HL-60/S4 treated with phorbol 12-myristate 13-acetate at 8.2 ng/mL for 4 days and 3 days (cell line): Measurements from ENCODE around the gene CMTM6.
"Not testable (repeated sequence)": the region's sequence is repeated elsewhere in the genome, so short reads cannot be mapped to it uniquely, and the experiment has no call there.

ENCODE experiments used
- in situ Hi-C: fragments of 300-500 bp; cut with MboI; formaldehyde crosslinking; loops from 2 replicates; pipeline ENCODE4 v1.15.0; 2022; ENCODE audit warnings: low sequenced_read_pairs

The CMTM6 gene

GRCh38 chr3:32500880-32501782, 1.5 kb downstream of the CMTM6 start:
- in situ Hi-C loops: loop anchor here (25.0 kb wide), 1 partner anchor 161 kb away; no protein-coding TSS in a partner anchor

- in situ Hi-C loops: loop anchor here (25.0 kb wide), 1 partner anchor 162 kb away; no protein-coding TSS in a partner anchor
These were observed 2.4 kb downstream of the CMTM6 start for GRCh38 chr3:32500231-32500630.

GRCh38 chr3:32499585-32499984, 3.1 kb downstream of the CMTM6 start:
- in situ Hi-C loops: no loop called here

GRCh38 chr3:32498992-32499391, 3.7 kb downstream of the CMTM6 start:
- in situ Hi-C loops: no loop called here

- in situ Hi-C loops: no loop called here
These were observed 4.4 kb downstream of the CMTM6 start for GRCh38 chr3:32498252-32498651.

- in situ Hi-C loops: no loop called here
These were observed 7.0 kb downstream of the CMTM6 start for GRCh38 chr3:32495609-32496008.

GRCh38 chr3:32495085-32495484, 7.6 kb downstream of the CMTM6 start:
- in situ Hi-C loops: no loop called here

GRCh38 chr3:32493437-32494414, 8.9 kb downstream of the CMTM6 start:
- in situ Hi-C loops: no loop called here

GRCh38 chr3:32492684-32493436, 9.8 kb downstream of the CMTM6 start:
- in situ Hi-C loops: no loop called here

- in situ Hi-C loops: no loop called here
These were observed 14.1 kb downstream of the CMTM6 start for GRCh38 chr3:32488474-32489008.

GRCh38 chr3:32487781-32488473, 14.7 kb downstream of the CMTM6 start:
- in situ Hi-C loops: no loop called here

- in situ Hi-C loops: no loop called here
These were observed 18.2 kb downstream of the CMTM6 start for GRCh38 chr3:32484436-32484835.

- in situ Hi-C loops: no loop called here
These were observed 18.9 kb downstream of the CMTM6 start for GRCh38 chr3:32483772-32484171.

GRCh38 chr3:32482693-32483092, 20.0 kb downstream of the CMTM6 start:
- in situ Hi-C loops: no loop called here

- in situ Hi-C loops: no loop called here
These were observed 20.6 kb downstream of the CMTM6 start for GRCh38 chr3:32481791-32482631.

- in situ Hi-C loops: no loop called here
These were observed 22.0 kb downstream of the CMTM6 start for GRCh38 chr3:32480604-32481003.

GRCh38 chr3:32474201-32474600, 28.5 kb downstream of the CMTM6 start:
- in situ Hi-C loops: no loop called here

GRCh38 chr3:32472151-32472550, 30.5 kb downstream of the CMTM6 start:
- in situ Hi-C loops: not testable (repeated sequence)

GRCh38 chr3:32471246-32471645, 31.4 kb downstream of the CMTM6 start:
- in situ Hi-C loops: no loop called here
